Measurements from ENCODE around the gene RUNX1. TPM values are rescaled to one million over a fixed set of nuclear protein-coding genes. Genes with fewer than 3 reads are reported as not detected.

Gene RUNX1
- polyA plus RNA-seq, 12 donors: 3.6 to 18.8 (median 6.9) TPM; not detected in 1

GRCh38 chr21:34830386-34831170, 218.5 kb downstream of the RUNX1 start:
- no peak for DNase-seq

- no peak for DNase-seq
Observed at GRCh38 chr21:34827445-34828235, 221.5 kb downstream of the RUNX1 start.

GRCh38 chr21:34826836-34827235, 222.3 kb downstream of the RUNX1 start:
- DNase-seq: no peak

GRCh38 chr21:34825948-34826548, 223.1 kb downstream of the RUNX1 start:
- no peak for DNase-seq

- no peak for DNase-seq
Observed at GRCh38 chr21:34825101-34825500, 224.0 kb downstream of the RUNX1 start.

- DNase-seq: no peak
Observed at GRCh38 chr21:34824314-34824713, 224.8 kb downstream of the RUNX1 start.

GRCh38 chr21:34822942-34823341, 226.2 kb downstream of the RUNX1 start:
- DNase-seq: no peak

- no peak for DNase-seq
Observed at GRCh38 chr21:34822168-34822567, 226.9 kb downstream of the RUNX1 start.

- no peak for DNase-seq
Observed at GRCh38 chr21:34821717-34822116, 227.4 kb downstream of the RUNX1 start.

GRCh38 chr21:34820051-34820450, 229.1 kb downstream of the RUNX1 start:
- DNase-seq: no peak

- no peak for DNase-seq
Observed at GRCh38 chr21:34819357-34819999, 229.6 kb downstream of the RUNX1 start.

GRCh38 chr21:34818662-34819158, 230.4 kb downstream of the RUNX1 start:
- DNase-seq: no peak

- no peak for DNase-seq
Observed at GRCh38 chr21:34817821-34818661, 231.1 kb downstream of the RUNX1 start.

GRCh38 chr21:34815831-34816705, 233.0 kb downstream of the RUNX1 start:
- no peak for DNase-seq

GRCh38 chr21:34814529-34814951, 234.6 kb downstream of the RUNX1 start:
- DNase-seq: no peak

GRCh38 chr21:34813266-34813894, 235.7 kb downstream of the RUNX1 start:
- no peak for DNase-seq

- no peak for DNase-seq
Observed at GRCh38 chr21:34812504-34813265, 236.4 kb downstream of the RUNX1 start.

- DNase-seq: no peak
Observed at GRCh38 chr21:34811368-34811767, 237.7 kb downstream of the RUNX1 start.

- no peak for DNase-seq
Observed at GRCh38 chr21:34810786-34811185, 238.3 kb downstream of the RUNX1 start.

Measured in muscle of arm (tissue), 12 donors.